Stomach (tissue), 9 donors: ENCODE measurements around the gene PRKCE. TPM values are rescaled to one million over a fixed set of nuclear protein-coding genes. Genes with fewer than 3 reads are reported as not detected.

ENCODE experiments used
- DNase-seq, 2 donors: peaks; one replicate each; pipeline versions ENCODE4 v3.0.0 to v3.0.0-alpha.2; 2013 to 2019
- H3K27ac ChIP-seq, 5 donors: fragments of 200-600 bp in 4 of 5; sonication (generic) in 4 of 5; one replicate each; pipeline ENCODE4 v1.5.1; 2013 to 2019; ENCODE audit warnings: mild to moderate bottlenecking in 1 of 5, moderate library complexity in 1 of 5
- H3K27me3 ChIP-seq, 3 donors: fragments of 200-600 bp; sonication (generic); one replicate each; pipeline ENCODE4 v1.5.1; 2017 to 2019; ENCODE audit warnings: mixed run types in 1 of 3
- H3K36me3 ChIP-seq, 4 donors: fragments of 200-600 bp; sonication (generic); 1 replicate in 3 of 4; 2 replicates in 1 of 4; pipeline ENCODE4 v1.5.1; 2016 to 2019
- H3K4me1 ChIP-seq, 4 donors: fragments of 200-600 bp; sonication (generic); one replicate each; pipeline ENCODE4 v1.5.1; 2016 to 2019
- H3K4me3 ChIP-seq, 4 donors: fragments of 200-600 bp; sonication (generic) in 3 of 4; one replicate each; pipeline ENCODE4 v1.5.1; 2016 to 2019; ENCODE audit warnings: mild to moderate bottlenecking in 1 of 4
- H3K9me3 ChIP-seq, 4 donors: fragments of 200-600 bp; sonication (generic); one replicate each; pipeline ENCODE4 v1.5.1; 2016 to 2019
- EP300 ChIP-seq: sonication (generic); formaldehyde crosslinking; IDR thresholded peaks from one replicate; pipeline ENCODE4 v1.6.1; 2017; ENCODE audit warnings: antibody characterized with exemption
- POLR2A ChIP-seq, 4 donors: fragments of 450-650 bp; IDR thresholded peaks; one replicate each; pipeline ENCODE4 v1.6.1; 2016; ENCODE audit warnings: antibody characterized with exemption in 4 of 4, control low read depth in 2 of 4, mild to moderate bottlenecking in 1 of 4, moderate library complexity in 1 of 4
- POLR2AphosphoS5 ChIP-seq, 3 donors: sonication (generic); formaldehyde crosslinking; IDR thresholded peaks; one replicate each; pipeline ENCODE4 v1.6.1; 2016; ENCODE audit warnings: antibody characterized with exemption in 3 of 3
- WGBS, 5 donors: extraction: QIAGEN DNeasy Blood & Tissue Kit in 3 of 5; methylation state at CpG; one replicate each; pipeline versions ENCODE4 v1.1.5 to v1.1.7; 2013 to 2018; 5-methylcytosine and 5-hydroxymethylcytosine counted together
- intact Hi-C: fragments of 100-400 bp; cut with DNase I; formaldehyde crosslinking; loops from one replicate; pipeline ENCODE4 v1.15.1; 2023; ENCODE audit warnings: low total_unique reads
- polyA plus RNA-seq, 3 donors: library from polyadenylated mRNA; stranded (reverse); fragments of 200-250 nt; gene quantifications; one replicate each; pipeline ENCODE4 v1.2.3, GENCODE V29; 2013
- total RNA-seq, 5 donors: library from RNA; depleted of rRNA; stranded (reverse); fragments of >200 nt; gene quantifications; one replicate each; pipeline versions ENCODE4 v1.1.0 to v1.2.3, GENCODE V29; 2014 to 2016
- TF ChIP-seq, protein P1 (sequence below), 7 experiments: fragments of 450-650 bp in 4 of 7; fragments of 200-600 bp in 3 of 7; sonication (generic) in 3 of 7; IDR thresholded peaks; one replicate each; pipeline ENCODE4 v1.5.1; 2016 to 2019; ENCODE audit warnings: antibody characterized with exemption in 7 of 7, control low read depth in 2 of 7, mild to moderate bottlenecking in 1 of 7
- donor health status: healthy with polysubstance abuse.
- donor health status: Bipolar disorder and iron deficiency.
- donor health status: healthy.

The PRKCE gene
- total and polyA plus RNA-seq, 8 donors: 2.0 to 92.0 (median 10.0) TPM

GRCh38 chr2:46187112-46187618, 535.7 kb downstream of the PRKCE start:
- H3K4me3 ChIP-seq: peak overlapping the region in 2 of 4 donors; percentile 16 to 18
- intact Hi-C loops: no loop called here
- H3K4me1 ChIP-seq: peaks cover 0 to 29% (median 20%) of the 10 kb centered on the region in 4 donors
- peak; percentile 56 to 64 for DNase-seq
- H3K27me3 ChIP-seq: no peaks in the 10 kb centered on the region
- peaks cover 0 to 10% (median 7%) of the 10 kb centered on the region in 4 donors for H3K36me3 ChIP-seq
- 9 to 34% (median 17%) methylated on average over 6 of the region's 6 CpGs for WGBS, 5 donors
- TF ChIP-seq POLR2A (IDR thresholded peaks at IDR 0.05) (no peak), POLR2AphosphoS5 (IDR thresholded peaks at IDR 0.05) (peak in 2 of 3 donors; percentile 23 to 41), EP300 (no peak)
- TF ChIP-seq, protein P1, sequence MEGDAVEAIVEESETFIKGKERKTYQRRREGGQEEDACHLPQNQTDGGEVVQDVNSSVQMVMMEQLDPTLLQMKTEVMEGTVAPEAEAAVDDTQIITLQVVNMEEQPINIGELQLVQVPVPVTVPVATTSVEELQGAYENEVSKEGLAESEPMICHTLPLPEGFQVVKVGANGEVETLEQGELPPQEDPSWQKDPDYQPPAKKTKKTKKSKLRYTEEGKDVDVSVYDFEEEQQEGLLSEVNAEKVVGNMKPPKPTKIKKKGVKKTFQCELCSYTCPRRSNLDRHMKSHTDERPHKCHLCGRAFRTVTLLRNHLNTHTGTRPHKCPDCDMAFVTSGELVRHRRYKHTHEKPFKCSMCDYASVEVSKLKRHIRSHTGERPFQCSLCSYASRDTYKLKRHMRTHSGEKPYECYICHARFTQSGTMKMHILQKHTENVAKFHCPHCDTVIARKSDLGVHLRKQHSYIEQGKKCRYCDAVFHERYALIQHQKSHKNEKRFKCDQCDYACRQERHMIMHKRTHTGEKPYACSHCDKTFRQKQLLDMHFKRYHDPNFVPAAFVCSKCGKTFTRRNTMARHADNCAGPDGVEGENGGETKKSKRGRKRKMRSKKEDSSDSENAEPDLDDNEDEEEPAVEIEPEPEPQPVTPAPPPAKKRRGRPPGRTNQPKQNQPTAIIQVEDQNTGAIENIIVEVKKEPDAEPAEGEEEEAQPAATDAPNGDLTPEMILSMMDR (IDR thresholded peaks at IDR 0.05): no peak
- peak overlapping the region in 4 of 5 donors; percentile 64 to 82 (median 80) for H3K27ac ChIP-seq
- H3K9me3 ChIP-seq: no peaks in the 10 kb centered on the region

DNA sequence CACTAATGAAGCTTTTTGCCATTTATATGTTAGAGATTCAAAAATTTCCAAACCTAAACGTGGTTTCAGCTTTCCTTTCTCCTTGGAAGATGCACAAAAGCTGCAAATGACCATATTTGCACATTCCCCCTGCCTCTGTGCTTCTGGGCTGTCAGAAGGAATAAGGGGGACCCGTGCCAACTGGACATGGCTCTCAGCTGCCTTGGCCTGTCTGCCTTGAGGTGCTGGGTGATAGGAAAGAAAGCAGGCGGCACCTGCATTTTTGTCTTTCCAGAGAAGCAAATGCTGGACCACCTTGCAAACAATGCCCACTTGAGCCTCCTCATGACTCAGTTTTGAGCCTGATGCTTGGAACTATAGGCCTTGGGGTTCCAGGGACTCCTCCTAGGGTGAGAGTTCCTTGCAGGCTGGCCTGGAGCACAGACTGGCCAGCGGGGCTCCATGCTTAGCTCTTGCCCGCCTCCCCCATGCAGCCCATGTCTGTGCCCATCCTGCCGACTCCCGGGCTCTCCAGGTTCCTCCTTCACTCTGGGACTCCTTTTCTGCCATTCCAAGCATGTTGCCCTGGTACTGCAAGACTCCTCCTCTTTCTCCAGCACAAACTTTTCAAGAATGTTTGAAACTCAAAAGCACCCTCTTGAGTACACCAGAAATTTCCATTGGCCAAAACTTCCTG, 536.7 kb downstream of the PRKCE start:
- peak overlapping the region in 2 of 5 donors; percentile 1 to 82 for H3K27ac ChIP-seq
- intact Hi-C loops: no loop called here

GRCh38 chr2:46193356-46193755, 541.9 kb downstream of the PRKCE start:
- no peak for DNase-seq
- no peak overlapping the region for H3K27ac ChIP-seq
- no peak overlapping the region for H3K4me3 ChIP-seq
- H3K27me3 ChIP-seq: no peaks in the 10 kb centered on the region
- H3K9me3 ChIP-seq: no peaks in the 10 kb centered on the region
- 68 to 87% (median 82%) methylated on average over 4 of the region's 4 CpGs for WGBS, 5 donors
- TF ChIP-seq, protein P1 (IDR thresholded peaks at IDR 0.05): no peak
- TF ChIP-seq EP300 (no peak), POLR2AphosphoS5 (IDR thresholded peaks at IDR 0.05) (no peak), POLR2A (IDR thresholded peaks at IDR 0.05) (no peak)
- no peaks in the 10 kb centered on the region for H3K36me3 ChIP-seq
- intact Hi-C loops: no loop called here
- H3K4me1 ChIP-seq: peaks cover 0 to 6% (median under 1%) of the 10 kb centered on the region in 4 donors

More for the DNA sequence above, 536.7 kb downstream of the PRKCE start:
- H3K4me3 ChIP-seq: no peak overlapping the region
- DNase-seq: no peak
- H3K36me3 ChIP-seq: peaks cover 0 to 10% (median 7%) of the 10 kb centered on the region in 4 donors
- peaks cover 0 to 29% (median 20%) of the 10 kb centered on the region in 4 donors for H3K4me1 ChIP-seq
- H3K9me3 ChIP-seq: no peaks in the 10 kb centered on the region
- 83 to 91% (median 85%) methylated on average over 7 of the region's 7 CpGs for WGBS, 5 donors
- H3K27me3 ChIP-seq: no peaks in the 10 kb centered on the region
- TF ChIP-seq POLR2AphosphoS5 (IDR thresholded peaks at IDR 0.05) (no peak), POLR2A (IDR thresholded peaks at IDR 0.05) (no peak), EP300 (no peak)
- TF ChIP-seq, protein P1 (IDR thresholded peaks at IDR 0.05): no peak

DNA sequence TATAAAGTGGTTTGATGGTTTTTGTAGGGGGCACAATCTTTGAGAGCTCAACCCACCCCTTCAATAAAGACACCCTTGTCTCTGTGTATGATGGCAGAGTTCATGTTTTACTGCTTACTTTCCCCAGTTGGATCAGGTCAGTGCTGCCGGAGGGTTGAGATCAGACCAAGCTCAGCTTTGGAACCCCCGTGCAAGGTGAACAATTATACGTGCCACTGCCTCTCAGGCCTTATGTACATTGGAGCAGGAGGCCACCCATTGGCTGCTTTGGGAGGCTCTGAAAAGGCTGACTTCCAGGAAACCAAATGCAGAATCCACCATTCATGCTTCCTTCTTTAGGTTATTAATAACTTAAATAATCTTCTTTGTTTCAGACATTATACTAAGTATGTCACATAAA, 542.4 kb downstream of the PRKCE start:
- peaks cover 0 to 1% (median 0%) of the 10 kb centered on the region in 4 donors for H3K4me1 ChIP-seq
- no peak overlapping the region for H3K27ac ChIP-seq
- no peak overlapping the region for H3K4me3 ChIP-seq
- DNase-seq: no peak
- no peaks in the 10 kb centered on the region for H3K36me3 ChIP-seq
- no peaks in the 10 kb centered on the region for H3K27me3 ChIP-seq
- intact Hi-C loops: no loop called here
- no peak for TF ChIP-seq POLR2A (IDR thresholded peaks at IDR 0.05)
- no peak for TF ChIP-seq EP300
- TF ChIP-seq POLR2AphosphoS5 (IDR thresholded peaks at IDR 0.05): no peak
- TF ChIP-seq, protein P1 (IDR thresholded peaks at IDR 0.05): no peak
- no peaks in the 10 kb centered on the region for H3K9me3 ChIP-seq
- WGBS, 5 donors: 77 to 85% (median 80%) methylated on average over 3 of the region's 3 CpGs
